ENCODE data around the gene TRPM3. TPM values are rescaled to one million over a fixed set of nuclear protein-coding genes. Genes with fewer than 3 reads are reported as not detected.

TRPM3 gene
- total RNA-seq, 1 donor from 2014 or later, result 0.13 TPM

DNA sequence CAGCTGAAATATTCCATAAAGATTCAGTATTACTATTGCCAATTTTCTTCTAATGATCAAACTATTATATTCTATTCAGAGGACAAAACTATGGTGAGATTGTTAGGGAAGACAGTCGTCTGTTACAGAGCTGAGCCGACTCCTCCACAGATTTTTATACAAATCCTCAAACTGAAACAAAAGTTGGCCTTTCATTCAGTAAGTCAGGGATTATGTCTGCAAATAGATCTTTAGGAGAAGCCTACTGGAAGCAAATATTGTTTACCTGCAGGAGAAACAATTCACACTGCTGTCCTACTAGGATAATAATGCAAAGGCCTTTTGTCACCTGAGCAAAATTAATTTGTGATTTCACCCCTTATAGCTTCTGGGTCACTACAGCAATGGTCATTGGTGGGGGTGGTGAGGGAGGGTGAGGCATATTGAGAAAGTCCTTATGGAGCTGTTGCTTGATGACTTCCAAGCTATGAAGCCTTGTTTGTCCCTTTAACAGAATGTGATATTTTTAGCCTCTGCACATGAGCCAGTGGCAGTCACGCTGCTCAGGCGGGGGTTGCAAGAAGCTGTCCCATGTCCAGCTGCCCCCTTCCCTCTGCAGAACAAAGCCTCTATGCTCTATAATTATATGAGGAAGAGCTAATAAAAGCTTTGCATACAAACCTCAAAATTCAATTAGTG, 506.5 kb downstream of the TRPM3 start:
- DNase-seq (ENCODE audit: low read depth in 2 of 2), result no peak

DNA sequence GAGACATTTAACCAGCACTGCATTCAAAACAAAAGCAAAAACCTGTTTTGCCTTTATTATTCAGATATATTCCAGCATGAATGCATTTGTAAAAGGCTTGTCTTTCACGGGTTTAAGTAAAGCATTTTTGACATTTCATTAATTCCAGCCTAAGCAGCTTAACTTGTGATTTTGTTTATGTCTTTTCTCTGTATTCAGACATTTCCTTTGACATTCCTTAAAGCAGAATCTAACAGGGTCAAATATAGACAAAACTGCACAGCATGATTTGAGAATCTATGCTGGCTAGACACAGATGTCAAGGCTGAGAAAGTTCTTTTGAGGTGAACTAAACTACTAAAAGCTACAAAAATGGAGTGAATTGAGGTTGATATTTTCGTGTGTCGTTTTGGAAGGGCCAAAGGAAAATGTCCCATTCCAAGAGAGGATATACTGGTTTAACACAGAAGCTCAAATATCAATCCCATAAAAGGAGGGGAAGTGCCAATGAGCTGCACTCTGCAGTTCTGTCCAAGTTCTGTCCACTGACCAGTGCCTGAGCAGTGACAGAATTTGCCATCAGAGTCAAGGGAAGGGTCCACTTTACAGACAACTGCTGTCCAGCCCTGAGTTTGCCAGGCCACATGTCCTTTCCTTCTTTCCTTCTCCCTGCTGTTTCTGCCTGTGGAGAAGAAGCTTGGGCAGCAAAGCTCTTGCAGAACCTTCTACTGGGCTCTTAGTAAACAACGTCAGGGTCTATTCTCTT, 508.2 kb downstream of the TRPM3 start:
- DNase-seq (ENCODE audit: low read depth in 2 of 2), result no peak

DNA sequence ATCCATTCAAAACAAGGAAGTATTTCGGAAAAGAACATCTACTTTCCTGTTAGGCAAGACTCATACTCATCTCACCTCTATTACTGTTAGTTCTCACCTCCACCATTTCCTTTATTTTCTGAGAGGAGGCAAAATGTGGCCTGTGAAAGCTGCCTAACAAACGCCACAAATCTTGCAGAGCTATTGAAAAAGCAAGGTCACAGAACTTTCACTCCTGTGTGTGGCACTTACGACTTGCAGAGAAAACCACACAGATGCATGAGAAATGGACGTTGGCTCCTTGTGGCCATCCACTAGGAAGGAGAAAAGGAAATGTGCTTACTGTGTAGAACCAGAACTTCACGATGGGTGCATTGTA, 511.2 kb downstream of the TRPM3 start:
- no peak for DNase-seq (ENCODE audit: low read depth in 2 of 2)

DNA sequence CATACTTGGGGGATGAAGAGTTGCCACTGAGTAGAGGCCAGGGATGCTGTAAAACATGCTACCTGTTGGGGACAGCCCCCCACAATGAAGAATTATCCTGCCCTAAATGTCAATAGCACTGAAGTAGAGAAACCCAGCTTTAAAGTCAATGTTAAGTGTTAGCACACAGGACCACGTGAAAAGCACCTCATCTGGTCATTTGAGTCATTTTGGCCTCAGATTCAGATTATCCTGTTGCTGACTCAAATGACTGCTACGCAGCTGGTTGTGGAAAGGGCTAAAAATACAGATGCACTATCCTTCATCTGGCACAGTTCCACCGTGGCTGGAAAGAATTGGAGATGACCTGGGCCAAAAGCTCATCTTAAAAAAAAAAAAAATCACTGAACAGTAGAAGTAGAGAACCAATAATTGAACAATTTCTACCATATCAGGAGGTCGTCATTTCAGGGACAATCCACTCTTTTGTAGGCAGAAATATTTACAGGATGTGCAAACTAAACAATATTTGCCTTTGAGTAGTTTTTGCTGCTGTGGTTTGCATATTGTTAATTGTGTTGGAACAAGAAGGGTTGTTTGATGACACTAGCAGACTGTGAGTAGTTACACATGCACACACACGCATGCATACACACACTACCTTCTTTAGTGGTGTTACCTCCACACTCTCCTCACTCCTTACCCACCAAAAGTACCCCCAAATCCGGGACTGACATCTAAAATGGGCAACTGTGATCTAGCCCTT, 511.7 kb downstream of the TRPM3 start:
- DNase-seq (ENCODE audit: low read depth in 2 of 2), result peak; percentile 67 to 80

DNA sequence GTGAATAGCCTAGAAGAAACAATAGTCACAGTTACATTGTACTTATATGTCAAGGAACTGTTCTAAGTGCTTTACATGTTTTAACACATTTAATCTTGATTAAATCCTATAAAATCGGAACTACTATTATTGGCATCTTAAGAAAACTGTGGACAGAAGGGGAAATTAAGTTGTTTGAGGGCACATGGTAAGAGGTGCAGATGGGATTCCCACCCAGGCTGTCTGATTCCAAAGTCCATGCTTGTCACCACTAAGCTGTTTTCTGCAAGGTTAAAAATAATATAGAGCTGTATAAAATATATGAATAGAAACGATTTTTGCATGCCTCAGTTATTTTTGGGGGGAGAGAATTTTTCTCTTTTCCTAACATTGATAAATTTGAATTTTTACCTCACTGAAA, 512.4 kb downstream of the TRPM3 start:
- no peak for DNase-seq (ENCODE audit: low read depth in 2 of 2)

DNA sequence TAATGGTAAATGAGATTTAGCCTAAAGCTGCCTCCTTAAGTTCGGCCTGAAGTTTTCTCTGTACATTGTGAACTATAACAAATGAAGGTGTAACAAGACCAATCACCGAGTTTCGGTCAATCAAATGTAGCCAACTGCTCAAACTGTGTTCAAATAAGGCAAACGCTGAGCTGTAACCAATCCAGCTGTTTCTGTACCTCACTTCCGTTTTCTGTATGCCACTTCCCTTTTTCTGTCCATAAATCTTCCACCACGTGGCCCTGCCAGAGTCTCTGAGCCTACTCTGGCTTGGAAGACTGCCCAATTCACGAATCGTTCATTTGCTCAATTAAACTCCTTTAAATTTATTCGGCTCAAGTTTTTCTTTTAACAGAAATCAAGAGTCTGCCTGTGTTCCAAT, 513.5 kb downstream of the TRPM3 start:
- no peak for DNase-seq (ENCODE audit: low read depth in 2 of 2)

DNA sequence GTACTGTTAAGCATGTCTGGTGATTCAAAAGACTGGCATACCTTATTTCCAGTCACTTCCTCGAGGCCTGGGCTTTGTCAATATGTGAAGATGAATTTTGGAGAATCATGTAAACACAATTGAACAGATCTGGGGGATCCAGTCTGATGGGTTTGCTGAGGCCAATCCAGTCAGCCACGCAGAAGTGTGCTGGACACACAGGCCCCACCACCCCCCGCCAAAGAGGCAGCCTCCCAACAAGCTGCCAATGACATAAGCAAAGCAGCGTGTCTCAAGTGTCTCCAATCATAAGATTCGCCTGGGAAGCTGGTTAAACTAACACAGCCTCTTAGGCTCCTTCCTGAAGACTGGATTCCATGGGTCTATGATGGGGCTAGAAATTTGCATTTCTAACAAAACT, 514.1 kb downstream of the TRPM3 start:
- DNase-seq (ENCODE audit: low read depth in 2 of 2), result no peak

DNA sequence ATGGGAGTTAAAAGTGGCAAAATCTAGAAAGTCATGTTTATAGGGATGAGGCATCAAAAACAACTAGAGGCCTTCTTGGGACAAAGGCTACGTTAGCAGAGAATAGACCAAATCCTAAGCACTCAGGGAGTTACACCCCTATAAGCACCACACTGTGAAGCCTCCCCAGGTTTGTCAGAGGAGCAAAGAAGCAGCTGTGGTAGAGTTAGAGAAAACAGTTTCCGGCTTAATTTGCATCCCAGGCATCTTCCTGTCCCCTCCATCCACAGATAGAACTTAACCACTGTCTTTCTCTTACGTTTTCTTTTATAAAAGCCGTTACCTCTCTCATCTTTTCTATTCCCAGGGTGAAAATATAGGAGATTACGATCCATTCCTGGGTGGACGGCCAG, 518.4 kb downstream of the TRPM3 start:
- no peak for DNase-seq (ENCODE audit: low read depth in 2 of 2)

DNA sequence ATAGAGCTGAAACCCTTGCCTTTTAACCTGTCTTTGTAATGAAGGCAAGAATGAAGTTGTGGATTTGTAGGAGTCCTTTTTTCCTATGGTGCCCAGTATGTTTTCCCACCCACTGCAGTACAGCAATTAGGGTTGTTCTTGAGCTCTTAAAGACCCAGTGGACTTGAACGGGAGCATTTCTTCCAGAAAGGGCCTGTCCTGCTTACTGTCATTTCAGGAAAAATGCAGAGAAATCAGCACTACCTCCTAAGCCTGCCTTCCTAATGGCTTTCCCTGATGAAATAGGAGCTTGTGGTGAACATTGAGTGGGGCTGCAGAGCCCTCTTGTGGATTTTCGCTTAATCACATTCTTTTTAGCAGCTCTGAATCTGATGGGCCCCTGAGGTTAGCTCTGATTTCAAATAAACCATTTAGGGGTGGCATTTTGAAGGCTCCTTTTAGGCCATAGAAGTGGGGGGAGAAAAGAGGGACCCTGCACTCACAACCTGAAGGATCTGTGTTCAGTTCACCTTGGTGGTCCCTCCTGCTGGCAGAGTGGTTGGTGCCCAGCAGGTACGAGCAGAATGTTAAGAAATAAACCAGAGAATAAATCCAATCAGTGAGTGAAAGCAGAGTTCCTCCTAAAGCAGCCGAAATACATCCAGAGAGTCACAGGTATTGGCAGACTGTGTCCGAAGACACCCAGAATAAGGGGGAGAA, 519.0 kb downstream of the TRPM3 start:
- DNase-seq (ENCODE audit: low read depth in 2 of 2), result peak; percentile 69 to 85

DNA sequence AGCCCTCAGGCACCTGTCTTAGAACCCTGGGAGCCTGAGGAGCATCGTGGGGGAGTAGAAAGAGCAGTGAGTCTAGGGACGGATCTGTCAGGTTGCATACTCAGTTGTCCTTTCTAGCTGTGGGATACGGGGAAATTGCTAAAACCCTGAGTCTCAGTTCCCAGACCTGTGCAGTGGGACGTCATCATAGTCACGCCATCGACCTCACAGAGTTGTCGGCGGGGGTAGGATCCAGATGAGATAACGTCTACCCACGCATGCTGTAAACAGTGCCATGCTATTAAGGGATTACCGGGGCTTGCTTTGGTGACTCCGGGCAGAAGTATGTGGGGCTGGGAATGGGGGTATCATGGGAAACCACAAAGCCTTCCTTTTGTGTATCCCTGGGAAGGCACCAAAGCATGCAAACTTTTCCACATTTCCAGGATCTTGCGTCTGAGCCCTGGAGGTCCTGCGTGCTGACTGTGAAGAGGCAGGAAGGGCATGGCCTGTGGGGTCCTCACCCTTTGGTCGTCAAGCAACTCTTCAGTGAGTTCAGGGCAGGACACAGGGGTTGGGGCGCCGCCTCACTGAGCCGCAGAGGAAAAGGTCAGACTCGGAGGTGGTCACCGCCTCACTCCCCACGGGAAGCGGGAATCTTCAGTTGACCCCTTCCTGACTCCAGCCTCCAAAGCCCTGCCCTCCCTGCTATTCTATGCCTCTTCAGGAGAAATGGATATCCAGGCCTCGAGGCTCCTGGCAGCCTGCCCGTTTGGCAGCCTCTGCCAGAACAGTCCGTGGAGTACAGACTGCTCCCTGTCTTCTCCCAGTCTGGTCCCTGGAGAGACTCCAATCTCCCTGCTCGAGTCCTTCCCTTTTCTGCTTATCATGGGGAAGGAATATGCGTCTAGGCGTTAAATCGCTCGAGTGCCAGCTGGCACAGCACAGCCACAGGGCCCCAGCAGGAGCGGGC, 520.1 kb downstream of the TRPM3 start:
- DNase-seq (ENCODE audit: low read depth in 2 of 2), result peak in 1 of 2 donors; percentile 81

DNA sequence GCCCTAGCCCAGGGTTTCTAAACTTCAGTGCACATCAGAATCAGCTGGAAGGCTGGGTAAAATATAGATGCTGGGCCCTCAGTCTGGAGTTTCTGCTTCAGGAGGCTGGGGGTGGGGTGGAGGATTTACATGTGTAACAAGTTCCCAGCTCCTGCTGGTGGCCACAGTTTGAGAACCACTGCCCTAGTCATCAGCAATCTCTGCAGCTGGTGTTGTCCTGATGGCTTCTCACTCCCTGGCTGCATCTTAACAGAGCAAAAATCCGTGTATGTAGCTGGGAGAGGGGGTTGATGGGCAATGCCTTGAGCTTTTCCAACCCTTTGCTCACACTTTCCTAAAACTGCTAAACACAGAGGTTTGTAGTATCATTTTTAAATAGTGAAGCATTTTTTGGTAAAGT, 520.9 kb downstream of the TRPM3 start:
- no peak for DNase-seq (ENCODE audit: low read depth in 2 of 2)

DNA sequence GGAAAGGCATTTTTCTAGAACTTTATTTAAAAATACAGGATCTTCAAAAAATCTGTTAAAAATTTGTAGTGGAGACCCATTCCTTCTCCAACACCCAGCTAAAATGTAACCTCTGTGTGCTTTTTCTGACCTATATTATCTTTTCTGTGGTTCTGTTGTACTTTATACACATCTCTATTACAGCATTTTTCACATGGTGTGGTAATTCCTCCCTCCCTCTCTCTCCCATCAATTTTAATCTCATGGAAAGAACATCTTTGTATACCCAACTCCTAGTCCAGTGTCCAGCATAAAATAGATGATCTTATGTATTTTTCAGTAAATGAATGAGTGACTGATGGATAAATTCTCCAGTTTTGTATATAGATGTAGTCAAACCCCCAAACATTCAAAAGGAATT, 523.5 kb downstream of the TRPM3 start:
- no peak for DNase-seq (ENCODE audit: low read depth in 2 of 2)

DNA sequence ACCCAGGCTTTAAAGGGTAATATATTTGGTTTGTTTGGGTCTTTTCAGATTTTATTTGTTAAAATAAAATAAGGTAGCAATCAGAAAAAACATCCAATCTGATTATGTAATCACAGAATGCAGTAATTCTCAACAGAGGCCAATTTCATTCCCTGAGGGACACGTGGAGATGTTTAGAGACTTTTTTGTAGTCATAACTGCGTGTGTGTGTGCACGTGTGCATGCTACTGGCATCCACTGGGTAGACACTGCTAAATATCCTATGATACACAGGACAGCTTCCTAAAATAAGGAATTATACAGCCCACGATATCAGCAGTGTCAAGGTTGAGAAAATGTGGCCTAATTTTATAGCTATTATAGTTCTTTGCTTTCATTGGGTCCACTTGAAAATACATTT, 526.2 kb downstream of the TRPM3 start:
- DNase-seq (ENCODE audit: low read depth in 2 of 2), result no peak

DNA sequence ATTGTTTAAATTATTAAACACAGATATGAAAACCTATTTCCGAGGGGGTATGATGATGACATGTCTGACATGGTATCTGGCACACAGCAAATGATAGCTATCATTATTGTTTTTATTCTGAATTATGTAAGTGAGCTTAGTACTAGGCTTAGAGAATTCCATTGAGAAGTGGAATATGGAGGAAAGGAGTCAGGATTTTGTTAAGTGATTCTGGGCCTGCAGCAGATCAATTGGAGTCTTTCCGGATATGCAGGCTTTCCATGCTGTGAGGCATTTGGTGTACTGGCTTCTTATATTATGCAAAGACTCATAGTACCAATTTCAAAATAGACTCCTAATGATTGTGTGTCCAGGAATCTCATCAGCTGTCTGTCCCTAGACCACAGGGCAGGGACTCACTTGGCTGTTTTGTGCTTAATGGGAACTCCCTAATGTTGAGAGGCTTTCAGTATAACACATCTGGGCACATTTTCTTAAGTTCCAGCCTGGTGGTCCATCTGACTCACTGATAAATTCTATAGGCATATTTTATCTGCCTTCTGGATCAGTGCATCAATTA, 527.0 kb downstream of the TRPM3 start:
- DNase-seq (ENCODE audit: low read depth in 2 of 2), result no peak

DNA sequence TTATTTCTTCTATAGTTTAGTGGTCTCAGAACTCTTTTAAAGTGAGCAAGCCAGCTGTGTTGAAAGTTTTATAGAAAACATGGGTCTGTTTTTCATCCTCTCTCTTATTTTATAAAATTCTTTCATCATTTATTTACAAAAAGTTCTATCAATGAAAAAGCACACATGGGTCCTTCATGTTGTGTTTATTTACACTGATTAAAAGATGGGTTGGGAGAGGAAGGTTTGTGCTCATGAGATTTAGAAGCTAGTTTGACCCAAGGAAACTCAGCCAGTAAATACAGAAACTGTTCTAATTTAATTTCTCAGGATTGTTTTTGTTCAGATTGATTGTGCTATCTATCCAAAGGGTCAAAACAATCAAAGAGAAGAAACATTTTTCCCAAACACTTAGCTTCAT, 528.2 kb downstream of the TRPM3 start:
- no peak for DNase-seq (ENCODE audit: low read depth in 2 of 2)

DNA sequence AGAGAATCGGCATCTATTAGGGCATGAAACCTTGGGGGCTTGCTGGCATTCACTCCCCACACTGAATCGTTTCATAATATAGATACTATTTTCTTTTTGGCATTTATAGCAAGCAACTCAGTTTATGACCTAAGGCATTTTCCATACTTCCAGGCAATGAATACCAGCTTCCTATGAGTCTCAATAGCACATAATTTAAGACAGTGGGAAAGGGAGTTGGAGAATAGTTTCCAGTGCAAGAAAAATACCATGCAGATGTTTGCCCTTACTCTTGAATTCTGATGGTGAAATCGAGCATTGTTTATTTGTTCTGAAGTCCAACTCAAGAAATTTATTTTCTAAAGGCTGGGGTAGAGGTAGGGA, 531.1 kb downstream of the TRPM3 start:
- DNase-seq (ENCODE audit: low read depth in 2 of 2), result no peak

DNA sequence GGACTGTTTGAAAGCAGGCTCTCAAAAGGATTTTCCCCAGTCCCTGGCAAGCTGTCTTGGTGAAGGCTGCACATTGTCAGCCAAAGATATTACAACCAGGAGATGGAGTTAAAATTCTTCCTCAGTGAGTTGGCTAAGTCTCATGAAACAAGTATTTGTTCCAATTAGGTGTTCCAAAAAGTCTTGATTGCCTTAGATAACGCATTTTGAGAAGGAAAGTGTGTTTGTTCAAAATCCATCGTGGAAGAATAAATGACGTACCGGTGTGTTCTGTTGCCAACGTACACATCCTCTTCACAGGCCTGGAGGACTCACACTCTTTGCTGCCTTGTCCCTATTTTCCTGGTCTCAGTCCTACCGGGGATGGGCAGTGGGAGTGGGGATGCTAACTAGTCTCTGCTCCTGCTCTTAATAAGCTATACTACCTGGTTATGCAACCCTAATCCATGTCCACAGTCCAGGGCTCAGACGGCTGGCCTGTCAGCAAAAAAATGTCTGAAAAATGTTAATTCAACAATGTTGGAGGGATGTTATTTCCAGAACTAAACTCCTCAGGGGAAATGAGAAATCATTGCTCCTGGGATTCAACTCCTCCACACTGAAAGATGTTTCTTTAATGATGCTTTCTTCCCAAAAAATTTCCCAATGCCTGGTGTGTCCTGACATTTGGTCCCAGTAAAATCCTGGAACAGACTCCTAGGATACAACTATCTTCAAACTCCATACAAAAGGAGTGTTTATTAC, 531.7 kb downstream of the TRPM3 start:
- DNase-seq (ENCODE audit: low read depth in 2 of 2), result peak in 1 of 2 donors; percentile 75

DNA sequence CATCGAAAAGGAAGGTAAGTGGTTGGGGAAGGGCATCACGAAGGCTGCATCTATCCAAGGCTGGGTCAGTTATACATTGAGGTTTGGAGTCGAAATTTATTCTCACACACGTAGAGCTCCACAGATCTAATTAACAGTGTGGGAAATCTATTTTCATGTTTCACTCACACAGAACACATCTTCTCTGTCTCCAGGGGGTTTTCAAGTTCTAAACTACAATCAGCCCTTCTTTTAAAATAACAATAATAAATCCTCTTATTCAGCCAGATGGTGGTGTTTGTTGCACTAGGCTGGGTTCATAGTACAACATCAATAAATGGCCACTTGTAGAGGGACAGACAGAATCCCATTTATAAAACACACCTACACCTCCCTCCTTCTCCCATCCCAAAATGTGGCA, 532.4 kb downstream of the TRPM3 start:
- no peak for DNase-seq (ENCODE audit: low read depth in 2 of 2)

DNA sequence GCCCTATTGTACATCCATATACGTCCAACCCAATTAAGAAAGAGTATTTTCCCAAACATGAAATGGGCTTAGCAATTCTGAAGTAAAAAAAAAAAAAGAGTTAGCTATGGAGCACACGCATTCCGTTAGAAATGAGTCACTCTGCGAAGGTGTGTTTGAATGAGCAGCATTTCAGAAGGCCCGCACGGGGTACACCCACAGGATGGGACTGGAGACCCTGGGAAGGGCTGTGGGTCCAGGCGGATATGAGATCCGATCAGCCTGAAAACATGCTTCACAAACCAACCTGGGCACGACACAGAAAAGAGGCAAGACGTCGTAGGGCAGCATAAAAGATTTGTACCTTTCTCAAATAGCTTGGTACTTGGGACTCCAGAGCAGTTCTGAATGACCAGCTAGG, 533.0 kb downstream of the TRPM3 start:
- DNase-seq (ENCODE audit: low read depth in 2 of 2), result peak in 1 of 2 donors; percentile 34

DNA sequence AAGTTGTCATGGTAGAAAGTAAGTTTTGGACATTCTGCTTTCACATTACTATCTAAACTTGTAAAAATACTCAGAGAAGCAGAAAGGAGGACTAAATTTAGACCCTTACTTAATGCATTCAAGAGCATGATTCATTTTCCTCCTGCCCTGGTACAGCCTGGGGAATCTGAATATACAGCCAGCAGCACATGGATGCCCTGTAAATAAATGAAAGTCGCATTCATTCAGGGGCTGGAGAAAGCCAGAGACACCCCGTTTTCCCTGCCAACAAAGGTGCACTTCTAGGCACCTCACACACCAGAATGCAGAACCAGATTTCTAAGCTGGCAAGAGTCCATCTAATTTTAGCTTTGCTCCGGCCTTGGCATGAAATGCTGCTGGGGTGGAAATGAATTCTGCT, 534.2 kb downstream of the TRPM3 start:
- DNase-seq (ENCODE audit: low read depth in 2 of 2), result peak in 1 of 2 donors; percentile 82

All from dermis microvascular lymphatic vessel endothelial cell (primary cell).